HG03045 (cell line): ENCODE measurements around the gene COL20A1.

Source experiments
- ATAC-seq: cut with Tn5 transposase; IDR thresholded peaks from one replicate; pipeline ENCODE4 v1.9.1; 2021; ENCODE audit warnings: mild to moderate bottlenecking, moderate library complexity; ENCODE audit not compliant: unreplicated experiment

COL20A1 gene

DNA sequence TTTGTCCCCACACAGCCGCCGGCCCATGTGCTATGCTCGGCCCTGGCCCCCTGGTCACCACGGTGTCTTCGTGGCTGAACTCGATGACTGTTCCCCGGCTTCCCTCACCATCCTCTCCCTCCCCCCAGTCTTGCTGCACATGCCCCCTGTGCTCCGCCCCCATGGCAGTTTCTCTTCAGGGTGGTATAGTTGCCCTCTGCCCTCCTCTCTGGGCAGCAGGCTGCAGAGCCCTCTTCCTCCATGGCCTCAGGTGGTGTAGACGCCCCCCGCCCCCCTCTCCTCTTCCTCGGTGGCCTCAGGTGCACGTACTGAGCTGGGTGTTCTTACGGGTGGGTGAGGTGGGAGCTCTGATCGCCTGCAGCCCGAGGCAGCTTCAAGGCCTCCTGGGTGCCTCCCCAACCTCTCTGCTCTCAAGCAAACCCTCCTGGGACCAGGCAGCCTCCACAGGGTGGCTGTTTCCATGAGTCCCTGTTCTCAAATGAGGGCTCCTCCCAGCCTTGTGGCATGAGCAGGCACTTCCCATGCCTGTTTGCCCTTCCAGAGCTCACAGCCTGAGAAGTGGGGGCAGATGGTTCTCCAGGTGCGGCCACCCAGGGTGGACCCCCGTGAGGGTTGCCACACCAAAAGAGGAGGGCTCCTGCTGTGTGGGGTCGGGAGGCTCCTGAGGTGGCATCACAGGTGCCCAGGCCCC lies 24.8 kb downstream of the COL20A1 start:
- ATAC-seq, result no peak

DNA sequence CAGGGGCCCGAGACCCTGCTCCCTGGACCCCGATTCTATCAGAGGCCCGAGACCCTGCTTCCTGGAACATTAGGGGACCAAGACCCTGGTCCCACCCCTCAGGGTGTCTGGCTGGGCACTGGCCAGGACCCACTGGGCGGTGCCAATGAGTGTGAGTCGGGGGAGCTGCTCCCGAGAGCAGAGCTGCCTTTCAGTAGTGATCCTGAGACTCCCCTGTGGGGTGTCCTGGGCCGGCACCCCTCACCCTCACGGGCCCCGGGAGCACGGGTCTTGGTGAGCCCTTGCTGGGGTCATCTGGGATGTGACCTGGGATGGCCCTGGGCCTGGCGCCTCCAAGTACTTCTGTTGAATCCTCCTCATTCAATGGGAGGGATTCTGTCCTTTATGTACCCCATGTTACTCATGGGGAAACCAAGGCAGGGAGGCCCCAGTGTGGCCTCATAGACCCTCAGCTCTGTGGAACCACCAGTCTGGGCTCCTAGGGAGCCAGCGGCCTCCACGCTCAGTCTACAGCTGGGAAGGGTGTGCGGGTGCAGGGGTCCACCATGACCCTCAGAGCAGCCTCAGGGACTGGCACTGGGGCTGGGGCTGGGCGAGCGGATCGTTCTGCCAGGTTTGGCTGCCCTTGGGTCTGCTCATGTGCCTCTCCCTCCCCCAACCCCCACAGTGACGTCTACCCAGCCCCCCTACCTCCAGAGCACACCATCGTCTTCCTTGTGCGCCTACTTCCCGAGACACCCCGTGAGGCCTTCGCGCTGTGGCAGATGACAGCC lies 25.6 kb downstream of the COL20A1 start:
- ATAC-seq, result no peak

DNA sequence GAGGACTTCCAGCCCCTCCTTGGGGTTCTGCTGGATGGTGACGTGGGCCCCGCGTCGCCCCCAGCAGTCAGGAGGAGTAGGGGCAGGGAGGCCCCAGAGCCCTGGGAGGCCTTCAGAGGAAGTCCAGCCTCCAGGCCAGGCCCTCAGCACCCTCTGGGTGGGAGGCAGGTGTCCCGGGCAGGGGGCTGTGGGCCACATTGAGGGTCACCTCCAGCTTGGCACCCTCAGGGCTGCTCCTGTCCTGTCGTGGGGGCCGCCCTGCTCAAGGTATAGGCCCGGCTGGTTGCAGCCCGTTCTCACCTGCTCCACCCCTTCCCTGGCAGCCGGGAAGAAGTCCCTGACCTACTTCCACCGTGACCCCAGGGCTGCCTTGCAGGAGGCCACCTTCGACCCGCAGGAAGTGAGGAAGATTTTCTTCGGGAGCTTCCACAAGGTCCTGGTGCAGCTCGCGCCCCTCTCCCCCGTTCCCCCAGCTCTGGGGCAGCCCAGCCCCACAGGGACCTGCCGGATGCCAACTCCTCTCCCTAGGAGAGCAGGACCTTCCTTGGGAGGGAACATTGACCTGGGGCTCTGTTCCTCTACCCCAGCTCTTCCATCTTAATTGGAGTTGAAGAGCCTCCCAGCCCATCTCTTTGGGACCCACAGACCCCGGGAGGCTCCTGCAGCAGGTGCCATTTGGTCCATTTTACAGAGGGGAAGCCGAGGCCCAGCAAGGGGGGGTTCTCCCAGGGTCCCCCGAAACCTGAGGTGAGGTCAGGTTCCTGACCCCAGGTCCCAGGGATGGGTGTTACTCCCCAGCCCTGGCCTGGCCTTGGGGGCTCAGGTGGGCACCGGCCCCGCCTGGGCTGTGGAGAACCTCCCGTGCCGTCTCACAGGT lies 26.4 kb downstream of the COL20A1 start:
- ATAC-seq, result no peak

DNA sequence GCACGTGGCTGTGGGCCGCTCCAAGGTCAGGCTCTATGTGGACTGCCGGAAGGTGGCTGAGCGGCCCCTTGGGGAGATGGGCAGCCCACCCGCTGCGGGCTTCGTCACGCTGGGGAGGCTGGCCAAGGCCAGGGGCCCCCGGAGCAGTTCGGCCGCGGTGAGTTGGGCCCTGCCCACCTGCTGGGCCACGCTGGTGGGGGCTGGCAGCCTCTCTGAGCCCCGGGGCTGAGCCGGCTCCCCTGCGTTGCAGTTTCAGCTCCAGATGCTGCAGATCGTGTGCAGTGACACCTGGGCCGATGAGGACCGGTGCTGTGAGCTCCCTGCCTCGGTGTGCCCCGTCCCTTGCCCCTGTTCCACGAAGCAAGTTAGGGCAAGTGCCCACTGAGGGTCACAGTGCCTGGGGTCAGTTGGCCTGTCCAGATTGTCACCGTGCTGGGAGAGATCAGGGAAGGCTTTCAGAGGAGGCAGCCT lies 27.1 kb downstream of the COL20A1 start:
- ATAC-seq, result no peak

DNA sequence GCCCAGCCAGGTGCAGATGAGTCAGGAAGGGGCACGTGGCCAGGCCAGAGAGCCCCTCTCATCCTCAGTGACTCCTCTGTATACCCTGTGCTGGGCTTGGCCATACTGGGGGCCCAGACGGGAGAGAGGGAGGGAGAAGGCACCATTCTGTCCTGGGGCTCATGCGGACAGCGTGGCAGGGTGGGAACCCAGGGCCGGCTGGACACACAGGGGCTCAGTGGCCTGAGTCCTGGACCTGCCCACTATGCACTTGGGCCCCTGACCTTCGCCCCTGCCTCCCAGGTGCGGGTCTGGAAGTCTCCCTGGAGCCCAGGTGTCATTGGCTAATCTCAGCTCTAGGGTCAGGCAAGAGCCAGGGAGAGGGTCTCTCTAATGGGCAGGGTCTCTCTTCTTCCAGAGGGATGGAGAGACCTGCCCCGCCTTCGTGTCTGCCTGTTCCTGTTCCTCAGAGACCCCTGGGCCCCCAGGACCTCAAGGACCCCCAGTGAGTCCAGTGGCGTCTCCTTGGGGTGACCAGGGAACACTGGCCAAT lies 27.7 kb downstream of the COL20A1 start:
- ATAC-seq, result no peak

DNA sequence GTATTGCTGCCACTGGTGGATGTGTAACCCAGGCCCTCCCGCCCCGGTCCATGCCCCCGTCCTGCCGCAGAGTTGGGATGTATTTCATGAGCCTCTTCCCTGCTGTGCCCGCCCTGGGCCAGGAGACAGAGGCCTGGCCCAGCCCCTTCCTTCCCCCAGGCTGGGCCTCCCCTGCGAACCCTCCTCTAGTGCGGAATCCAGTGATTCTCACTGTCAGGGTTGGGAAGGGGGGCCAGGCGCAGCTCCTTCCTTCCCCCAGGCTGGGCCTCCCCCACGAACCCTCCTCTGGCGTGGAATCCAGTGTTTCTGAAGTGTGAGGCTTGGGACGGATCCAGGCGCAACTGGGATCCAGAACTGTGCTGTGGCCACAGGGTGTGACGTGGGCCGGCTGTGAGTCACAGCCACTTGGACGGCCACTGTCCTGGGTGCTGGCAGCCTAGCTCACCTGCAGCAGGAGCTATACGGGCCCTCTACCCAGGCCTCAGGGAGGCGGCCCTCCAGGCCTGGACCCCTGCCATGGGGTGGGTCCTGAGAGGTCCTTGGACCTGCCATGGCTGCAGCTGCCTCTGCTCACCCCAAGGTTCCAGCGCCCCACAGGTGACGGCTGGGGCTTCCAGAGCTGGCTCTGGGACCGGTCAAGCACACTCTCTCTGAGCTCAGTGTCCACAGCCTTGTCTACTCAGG lies 28.3 kb downstream of the COL20A1 start:
- no peak for ATAC-seq

DNA sequence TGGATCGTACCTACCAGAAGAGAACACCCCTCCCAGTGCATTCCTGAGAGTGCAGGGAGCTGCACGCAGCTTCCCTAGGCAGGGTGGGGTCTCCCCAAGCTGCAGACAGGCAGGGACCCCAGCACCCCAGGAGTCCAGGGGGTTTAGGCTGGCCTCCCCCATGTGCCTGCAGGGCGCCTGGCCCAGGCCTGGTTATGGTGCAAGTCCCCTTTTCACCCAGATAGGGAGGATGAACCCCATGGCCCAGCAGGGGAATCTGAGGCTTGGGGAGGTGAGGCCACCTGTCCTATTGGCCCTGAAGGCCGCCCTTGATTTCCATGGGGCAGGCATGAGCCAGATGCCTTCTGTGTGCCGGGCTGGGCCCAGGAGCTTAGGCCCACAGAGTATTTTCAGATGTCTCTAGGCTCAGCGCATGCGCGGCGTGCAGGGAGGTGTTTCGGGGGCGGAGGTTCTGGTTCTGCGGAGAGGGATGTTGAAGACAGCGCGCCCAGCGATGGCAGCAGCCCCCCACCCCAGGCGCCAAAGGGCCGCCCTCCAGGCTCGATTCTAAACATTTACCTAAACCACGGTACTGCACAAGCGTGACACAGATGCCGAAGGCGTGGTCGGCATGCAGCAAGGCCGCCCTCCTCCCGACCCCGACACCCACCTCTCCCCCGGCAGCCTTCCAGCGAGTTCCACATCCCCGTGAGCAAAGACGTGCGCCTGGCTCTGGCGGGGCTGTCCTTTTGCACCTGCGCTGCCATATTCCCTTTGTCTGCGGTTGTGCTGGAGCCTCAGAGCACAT lies 29.4 kb downstream of the COL20A1 start:
- ATAC-seq, result no peak

DNA sequence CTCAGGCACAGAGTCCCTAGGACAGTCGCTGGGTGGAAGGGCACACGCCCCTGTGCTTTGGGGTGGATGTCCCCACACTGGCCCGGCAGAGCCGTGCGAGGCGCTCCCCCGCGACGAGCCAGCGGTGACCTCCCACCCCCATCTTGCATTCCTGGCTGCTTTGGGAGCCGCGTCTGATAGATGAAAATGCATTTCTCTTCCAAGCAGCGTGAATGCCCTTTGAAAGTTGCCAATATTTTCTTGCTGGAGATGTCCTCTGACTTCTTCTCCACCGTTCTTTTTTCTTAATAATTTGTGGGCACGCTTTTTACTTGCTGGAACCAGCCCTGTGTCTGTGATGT lies 29.9 kb downstream of the COL20A1 start:
- no peak for ATAC-seq

DNA sequence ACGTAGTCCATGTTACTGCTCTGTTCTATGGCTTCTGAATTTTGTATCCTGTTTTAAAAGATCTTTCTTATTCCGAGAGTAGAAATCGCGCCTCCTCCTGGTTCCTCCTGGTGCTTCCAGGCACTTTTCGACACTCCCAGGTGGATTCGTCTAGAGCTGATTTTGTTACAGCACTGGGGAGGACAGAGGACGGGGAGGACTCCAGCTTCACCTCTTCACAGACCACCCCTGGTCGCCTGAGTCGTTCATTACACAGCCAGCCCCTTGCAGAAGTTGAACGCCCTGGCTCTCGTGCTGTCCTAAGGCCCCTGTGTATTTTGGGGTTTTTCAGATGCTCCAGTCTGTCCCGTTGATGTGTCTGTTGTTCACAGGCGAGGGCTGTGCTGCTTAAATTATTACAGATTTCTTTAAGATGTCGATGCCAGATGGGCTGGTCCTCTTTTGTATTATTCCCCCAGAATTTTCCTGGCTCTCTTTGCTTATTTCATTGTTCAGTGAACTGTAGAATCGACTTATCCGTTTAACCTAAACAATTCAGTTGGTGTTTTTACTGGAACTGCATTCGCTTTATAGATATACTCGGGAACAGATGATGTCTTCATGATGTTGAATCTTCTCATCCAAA lies 30.5 kb downstream of the COL20A1 start:
- no peak for ATAC-seq

DNA sequence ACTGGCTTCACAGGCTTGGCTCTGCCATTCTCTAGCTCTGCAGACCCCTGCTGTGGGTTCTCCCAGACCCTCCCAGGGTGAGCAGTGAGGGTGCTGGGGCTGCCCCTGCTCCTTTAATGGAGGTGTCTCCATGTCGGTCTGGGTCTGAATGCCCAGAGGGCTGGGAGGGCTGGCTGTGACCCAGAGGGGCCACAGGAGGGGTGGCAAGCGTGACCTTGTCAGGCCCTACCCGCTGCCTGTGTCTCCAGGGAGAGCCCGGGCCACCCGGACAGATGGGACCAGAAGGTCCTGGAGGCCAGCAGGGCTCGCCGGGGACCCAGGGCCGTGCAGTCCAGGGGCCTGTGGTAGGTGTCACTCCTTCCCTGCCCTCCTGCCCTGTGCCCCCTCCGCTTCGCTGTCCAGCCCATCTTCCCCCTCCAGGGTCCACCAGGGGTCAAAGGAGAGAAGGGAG lies 32.1 kb downstream of the COL20A1 start:
- no peak for ATAC-seq

DNA sequence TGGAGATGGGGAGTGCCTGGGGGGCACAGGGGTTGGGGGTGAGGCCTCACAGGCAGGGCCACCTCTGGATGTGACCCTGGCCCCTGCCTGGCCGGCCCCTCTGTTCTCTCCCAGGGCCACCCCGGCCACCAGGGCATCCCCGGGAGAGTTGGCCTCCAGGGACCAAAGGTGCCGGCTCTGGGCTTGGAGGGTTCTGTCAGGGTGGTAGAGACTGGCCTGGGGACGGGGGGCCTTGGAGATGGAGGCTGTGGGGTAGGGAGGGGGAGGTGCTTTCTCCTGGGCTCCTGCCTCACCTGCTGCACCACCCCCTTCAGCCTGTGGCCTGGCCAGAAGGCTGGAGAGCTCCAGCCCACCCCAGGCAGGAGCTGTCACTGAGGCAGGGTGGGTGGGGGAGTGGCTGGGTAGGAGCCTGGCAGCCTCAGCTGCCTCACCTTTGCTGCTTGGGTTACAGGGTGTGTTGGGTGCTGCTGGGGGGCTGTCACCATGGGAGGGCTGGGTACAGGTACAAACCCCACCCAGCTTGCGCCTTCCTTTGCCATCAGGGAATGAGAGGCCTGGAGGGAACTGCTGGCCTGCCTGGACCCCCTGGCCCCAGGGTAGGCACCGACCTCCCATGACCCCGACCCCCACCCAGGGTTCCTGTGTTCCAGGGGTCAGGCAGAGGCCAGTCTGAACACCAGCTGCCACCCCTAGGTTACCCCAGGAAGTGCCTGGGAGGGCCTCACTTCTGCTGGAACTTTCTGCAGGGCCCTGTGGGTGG lies 32.7 kb downstream of the COL20A1 start:
- ATAC-seq, result no peak

DNA sequence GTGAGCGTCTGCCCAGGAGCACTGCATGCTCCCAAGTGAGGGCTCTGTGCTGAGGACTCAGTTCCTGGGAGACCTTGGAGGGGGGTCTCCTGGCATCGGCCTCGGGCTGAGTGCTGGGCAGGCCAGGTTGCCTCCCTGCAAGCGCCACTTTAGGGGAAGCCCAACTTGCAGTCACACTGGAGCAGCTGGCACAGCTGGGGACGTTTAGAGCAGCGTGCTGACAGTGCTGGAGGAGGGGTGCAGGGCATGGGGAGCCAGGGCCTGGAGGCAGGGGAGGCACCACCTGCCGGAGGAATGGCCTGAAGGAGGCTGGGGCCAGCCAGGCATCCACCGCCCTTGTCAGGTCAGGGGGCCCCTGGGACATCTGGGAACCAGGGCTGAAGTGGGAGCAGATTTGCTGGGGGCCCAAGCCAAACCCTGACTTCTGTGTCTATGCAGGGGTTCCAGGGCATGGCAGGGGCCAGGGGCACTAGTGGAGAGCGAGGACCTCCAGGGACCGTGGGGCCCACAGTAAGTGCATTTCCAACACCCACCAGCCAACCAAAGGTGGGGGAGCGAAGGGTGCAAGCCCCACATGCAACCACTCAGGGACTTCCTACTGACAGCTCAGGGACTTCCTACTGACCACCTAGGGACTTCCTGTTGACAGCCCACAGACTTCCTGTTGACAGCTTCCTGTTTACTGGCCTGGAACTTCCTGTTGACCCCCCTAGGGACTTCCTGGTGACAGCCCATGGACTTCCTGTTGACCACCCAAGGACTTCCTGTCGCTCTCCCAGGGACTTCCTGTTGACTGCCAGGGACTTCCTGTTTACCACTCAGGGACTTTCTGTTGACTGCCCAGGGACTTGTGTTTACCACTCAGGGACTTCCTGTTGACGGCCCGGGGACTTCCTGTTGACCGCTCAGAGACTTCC lies 33.6 kb downstream of the COL20A1 start:
- no peak for ATAC-seq

DNA sequence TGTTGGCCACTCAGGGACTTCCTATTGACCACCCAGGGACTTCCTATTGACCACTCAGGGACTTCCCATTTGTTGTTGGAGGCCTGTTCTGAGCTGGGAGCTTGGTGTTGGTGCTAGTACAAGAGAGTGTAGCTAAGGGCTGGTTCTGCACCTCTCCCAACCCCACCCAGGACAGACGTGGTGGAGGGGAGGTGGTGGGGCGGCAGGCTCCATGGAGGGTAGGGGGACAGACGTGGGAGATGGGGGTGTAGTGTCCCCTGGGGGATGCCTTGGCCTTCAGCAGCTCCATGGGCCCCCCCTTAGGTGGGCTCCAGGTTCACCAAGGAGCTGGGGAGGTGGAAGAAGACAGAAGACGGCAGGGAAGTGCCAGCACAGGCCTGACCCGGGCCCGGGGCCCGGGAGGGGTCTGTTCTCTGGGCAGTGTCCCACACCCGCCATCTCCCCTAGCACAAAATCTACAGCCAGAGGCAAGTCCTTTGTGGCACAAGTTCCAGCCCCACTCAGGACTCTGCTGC lies 34.3 kb downstream of the COL20A1 start:
- ATAC-seq, result no peak

DNA sequence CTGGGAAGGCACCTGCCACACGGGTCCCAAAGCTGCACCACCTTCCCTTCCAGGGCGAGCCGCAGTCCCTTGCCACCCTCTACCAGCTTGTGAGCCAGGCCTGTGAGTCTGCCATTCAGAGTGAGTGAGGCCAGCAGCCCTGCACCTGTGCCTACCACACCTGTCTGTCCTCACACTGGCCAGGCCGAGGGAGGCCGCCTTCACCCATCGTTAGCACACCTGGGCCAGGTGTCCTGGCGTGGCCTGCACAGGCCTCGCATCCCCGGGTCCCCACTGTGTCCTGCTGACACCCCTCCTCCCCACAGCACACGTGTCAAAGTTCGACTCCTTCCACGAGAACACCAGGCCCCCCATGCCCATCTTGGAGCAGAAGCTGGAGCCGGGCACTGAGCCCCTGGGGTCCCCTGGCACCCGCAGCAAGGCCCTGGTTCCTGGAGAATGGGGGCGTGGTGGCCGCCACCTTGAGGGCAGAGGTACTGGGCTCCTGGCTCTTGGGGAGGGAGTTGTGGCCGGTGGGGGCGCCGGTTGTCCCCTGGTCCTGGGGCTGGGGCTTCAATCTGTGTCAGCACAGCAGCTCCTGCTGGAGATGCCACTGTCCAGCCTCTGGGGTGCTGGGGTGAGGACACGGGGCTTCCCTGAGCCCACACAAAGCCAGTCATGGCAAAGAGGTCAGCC lies 35.2 kb downstream of the COL20A1 start:
- no peak for ATAC-seq

DNA sequence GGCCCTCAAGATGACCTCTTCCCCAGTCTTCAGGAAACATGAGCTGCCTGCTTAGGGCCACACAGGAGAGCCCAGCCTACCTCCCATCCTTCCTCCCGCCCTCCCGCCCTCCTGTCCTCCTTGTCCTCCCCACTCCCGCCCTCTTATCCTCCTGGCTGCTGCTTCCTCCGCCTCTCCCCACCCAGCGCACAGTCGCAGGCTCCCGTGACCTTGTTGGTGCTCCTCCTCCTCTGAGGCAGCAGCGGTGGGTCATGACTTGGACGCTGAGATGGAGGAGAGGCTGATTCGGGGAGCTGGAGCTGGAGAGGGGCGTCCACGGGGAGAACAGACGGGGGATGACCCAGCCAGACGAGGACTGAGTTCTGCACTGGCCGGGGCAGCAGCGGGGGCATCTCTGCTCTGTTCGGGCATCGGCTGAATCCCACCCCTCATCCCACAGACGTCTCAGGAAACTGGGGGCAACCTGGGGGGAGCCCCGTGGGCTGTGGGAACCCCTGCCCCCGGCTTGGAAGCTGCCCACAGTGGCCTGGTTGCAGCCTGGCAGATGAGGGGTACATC lies 35.8 kb downstream of the COL20A1 start:
- no peak for ATAC-seq

DNA sequence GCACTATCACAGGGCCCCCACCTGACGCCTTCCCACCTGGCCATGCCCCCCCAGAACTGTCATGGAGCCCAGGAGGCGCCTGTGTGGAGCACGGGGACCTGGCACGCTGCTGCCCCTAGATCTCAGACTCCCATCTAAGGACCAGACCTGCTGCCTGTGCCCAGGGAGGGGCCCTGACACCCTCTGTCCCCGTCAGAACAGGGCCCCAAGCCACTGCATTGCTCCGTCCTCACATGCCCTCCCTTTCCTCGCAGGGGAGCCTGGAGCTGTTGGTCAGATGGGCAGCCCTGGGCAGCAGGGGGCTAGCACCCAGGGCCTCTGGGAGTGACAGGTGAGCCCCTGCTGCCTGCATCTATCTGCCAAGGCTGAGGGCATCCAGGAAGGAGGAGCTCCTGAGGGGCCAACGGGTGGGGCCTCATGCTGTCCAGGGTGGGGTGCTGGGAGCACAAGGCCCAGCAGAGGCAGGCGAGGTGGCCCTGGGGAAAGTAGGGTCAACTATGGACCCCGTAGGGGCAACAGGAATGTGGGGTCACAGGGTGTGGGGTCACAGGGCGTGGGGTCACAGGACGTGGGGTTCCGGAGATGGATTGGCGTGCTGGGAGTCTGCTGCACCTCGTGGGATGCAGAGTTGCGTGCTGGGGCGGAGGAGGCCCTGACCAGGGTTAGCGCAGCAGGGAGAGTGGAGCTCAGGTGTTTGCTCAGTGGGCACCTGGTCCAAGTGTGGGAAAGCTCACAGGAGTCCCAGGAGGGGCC lies 36.5 kb downstream of the COL20A1 start:
- ATAC-seq, result no peak
